Measurements from ENCODE around the gene SLC24A1.

The SLC24A1 gene

GRCh38 chr15:65651831-65652749 is 30.4 kb downstream of the SLC24A1 start:
- no peak for DNase-seq (ENCODE audit: low read depth)

DNA sequence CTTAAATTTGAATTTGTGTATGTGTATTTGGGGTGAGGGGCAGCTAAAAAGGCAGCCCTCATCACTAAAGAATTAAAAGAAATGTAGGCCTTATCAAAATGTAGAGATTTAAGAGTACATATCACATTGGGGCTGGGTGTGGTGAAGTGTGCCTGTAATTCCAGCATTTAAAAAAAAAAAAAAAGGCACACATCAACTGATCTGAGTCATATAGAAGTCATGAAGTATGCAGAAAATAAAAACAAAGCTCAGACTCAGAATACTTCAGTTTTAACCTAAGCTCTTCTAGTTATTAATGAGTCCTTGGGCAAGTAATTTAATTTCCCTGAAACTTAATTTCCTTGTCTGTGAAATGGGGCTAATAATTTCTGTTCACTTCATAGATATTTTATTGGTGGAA is 31.6 kb downstream of the SLC24A1 start:
- DNase-seq (ENCODE audit: low read depth), result no peak

GRCh38 chr15:65653801-65654521 is 32.2 kb downstream of the SLC24A1 start:
- DNase-seq (ENCODE audit: low read depth), result no peak

GRCh38 chr15:65655026-65655425 is 33.3 kb downstream of the SLC24A1 start:
- DNase-seq (ENCODE audit: low read depth), result no peak

DNA sequence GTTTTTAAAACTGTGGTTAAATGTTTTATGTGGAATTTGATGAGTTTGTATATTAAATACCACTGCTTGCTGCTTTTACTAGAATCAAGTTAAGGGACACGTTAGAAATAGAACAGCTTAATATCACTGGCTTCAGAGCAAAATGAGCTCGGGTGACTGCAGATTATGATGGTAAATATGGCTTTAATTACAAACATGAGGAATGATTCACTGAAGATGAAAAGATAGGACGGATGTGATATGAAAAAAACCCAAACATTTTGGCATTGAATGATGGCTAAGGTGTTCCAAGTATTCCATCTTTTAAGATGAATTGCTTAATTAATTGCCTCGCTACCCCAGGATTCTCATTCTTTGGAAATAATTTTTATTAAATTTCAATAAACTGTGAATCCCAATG is 33.7 kb downstream of the SLC24A1 start:
- DNase-seq (ENCODE audit: low read depth), result no peak

GRCh38 chr15:65659502-65660052 is 37.8 kb downstream of the SLC24A1 start:
- DNase-seq (ENCODE audit: low read depth), result no peak

DNA sequence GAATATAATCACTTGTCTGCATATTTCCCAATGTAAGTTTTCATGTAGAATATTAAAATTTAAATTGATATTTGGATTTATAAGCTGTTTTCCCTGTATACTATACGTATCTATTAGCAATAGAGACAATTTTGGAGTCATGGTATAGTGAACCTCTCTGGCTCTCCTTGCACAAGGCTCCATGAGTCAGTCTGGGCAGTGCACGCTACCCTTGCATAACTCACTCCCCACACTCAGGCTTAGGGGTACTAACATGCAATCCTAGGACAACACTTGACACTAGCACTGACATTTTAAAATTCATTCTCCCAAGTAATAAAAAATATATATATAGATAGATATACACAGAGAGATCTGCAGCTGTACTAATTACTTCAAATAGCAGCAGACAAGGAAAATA is 39.2 kb downstream of the SLC24A1 start:
- DNase-seq (ENCODE audit: low read depth), result no peak

DNA sequence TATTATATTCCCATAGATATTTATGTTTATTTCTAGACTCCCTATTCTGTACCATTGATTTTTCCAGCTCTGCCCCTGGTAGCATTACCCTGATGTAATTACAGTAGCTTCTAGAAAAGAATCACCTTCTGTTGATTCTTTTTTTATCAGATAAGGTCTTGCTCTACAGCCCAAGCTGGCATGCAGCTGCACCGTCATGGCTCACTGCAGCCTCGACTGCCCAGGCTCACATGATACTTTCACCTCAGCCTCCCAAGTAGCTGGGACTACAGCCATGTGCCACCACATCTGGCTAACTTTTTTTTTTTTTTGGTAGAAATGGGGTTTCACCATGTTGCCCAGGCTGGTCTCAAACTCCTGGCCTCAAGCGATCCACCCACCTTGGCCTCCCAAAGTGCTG is 41.8 kb downstream of the SLC24A1 start:
- no peak for DNase-seq (ENCODE audit: low read depth)

GRCh38 chr15:65666257-65666656 is 44.5 kb downstream of the SLC24A1 start:
- DNase-seq (ENCODE audit: low read depth), result no peak

DNA sequence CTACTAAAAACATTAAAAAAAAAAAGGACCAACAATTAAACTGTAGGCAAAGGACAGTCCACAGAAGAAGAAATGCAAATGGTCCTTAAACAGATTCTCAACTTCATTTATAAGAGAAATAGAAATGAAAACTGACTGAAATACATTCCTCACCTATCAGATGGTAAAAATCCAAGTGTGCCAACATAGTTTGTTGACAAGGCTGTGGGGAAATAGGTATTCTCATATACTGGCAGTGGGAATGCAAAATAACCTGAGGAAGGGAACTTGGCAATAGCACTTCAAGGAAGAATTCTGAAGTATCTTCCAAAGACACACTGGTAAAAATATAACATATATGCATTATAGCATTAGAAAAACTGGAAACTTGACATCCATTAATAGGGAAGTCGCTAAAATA is 53.8 kb downstream of the SLC24A1 start:
- DNase-seq (ENCODE audit: low read depth), result no peak

DNA sequence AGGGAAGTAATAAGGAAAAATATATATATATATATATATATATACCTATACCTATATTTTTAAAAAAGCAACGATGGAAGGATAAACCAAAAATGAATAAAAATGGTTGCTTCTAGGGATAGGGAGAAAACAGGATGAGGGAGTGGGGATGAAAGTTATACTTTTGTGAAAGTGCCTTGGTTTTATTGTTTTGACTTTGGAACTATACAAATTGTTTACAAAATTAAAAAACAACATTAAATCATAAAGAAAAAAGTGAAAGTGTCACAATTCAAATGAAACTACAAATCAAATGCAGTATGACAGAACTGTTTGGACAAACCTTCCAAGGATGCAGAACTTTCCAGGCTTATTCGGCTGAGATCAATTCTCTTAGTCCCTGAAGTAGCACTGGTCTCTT is 54.4 kb downstream of the SLC24A1 start:
- no peak for DNase-seq (ENCODE audit: low read depth)

DNA sequence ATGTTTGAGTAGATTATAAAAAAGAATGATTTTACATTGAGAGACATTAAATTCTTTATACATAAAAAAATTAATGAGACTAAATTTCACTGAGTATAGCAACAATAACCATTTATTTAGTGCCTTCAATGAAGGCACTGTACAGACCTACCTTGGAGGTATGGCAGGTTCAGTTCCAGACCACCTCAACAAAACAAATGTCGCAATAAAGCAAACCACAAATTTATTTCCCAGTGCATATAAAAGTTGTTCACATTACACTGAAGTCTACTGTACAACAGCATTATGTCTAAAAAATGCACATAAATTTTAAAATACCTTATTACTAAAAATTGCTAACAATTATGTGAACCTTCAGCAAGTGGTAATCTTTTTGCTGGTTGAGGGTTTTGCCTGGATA is 58.8 kb downstream of the SLC24A1 start:
- DNase-seq (ENCODE audit: low read depth), result no peak

GRCh38 chr15:65682404-65682911 is 60.7 kb downstream of the SLC24A1 start:
- no peak for DNase-seq (ENCODE audit: low read depth)

GRCh38 chr15:65688462-65688861 is 66.7 kb downstream of the SLC24A1 start:
- DNase-seq (ENCODE audit: low read depth), result no peak

GRCh38 chr15:65690173-65690572 is 68.4 kb downstream of the SLC24A1 start:
- no peak for DNase-seq (ENCODE audit: low read depth)

- DNase-seq (ENCODE audit: low read depth), result no peak
Measured at GRCh38 chr15:65690778-65691177, 69.0 kb downstream of the SLC24A1 start.

DNA sequence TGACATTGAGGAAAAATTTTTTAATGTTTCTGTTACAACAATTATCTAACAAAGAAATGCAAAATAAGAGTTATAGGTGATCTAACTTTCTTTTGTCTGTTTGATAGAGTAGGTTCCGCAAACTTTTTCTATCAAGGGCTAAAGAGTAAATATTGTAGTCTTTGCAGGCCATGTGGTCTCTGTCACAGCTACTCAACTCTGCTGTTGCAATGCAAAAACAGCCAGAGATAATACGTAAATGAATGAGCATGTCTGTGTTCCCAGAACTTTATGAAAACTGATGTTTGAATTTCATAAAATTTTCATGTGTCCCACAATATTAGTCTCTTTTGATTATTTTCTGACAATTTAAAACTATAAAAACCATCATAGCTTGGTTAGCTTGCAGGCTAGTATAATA is 73.3 kb downstream of the SLC24A1 start:
- DNase-seq (ENCODE audit: low read depth), result no peak
